ENCODE results near the gene FOXK1.

Gene FOXK1

GRCh38 chr7:4766666-4767519 is 84.8 kb downstream of the FOXK1 start:
- DNase-seq: no peak

- DNase-seq: no peak
These were observed 86.8 kb downstream of the FOXK1 start for GRCh38 chr7:4768597-4769569.

- DNase-seq: no peak
These were observed 87.7 kb downstream of the FOXK1 start for GRCh38 chr7:4769761-4770160.

- no peak for DNase-seq
These were observed 88.8 kb downstream of the FOXK1 start for GRCh38 chr7:4770886-4771285.

- DNase-seq: no peak
These were observed 89.6 kb downstream of the FOXK1 start for GRCh38 chr7:4771737-4772136.

- no peak for DNase-seq
These were observed 90.2 kb downstream of the FOXK1 start for GRCh38 chr7:4772306-4772705.

- no peak for DNase-seq
These were observed 91.9 kb downstream of the FOXK1 start for GRCh38 chr7:4774007-4774406.

- no peak for DNase-seq
These were observed 92.7 kb downstream of the FOXK1 start for GRCh38 chr7:4774658-4775249.

- DNase-seq: peak; percentile 93
These were observed 93.3 kb downstream of the FOXK1 start, which contains the start of gene AP5Z1 for GRCh38 chr7:4775250-4775847. Gene AP5Z1 (plus strand): TSS chr7:4775623. CDS start chr7:4775716, 93 bp downstream.

GRCh38 chr7:4775848-4776623 is 93.9 kb downstream of the FOXK1 start:
- DNase-seq: peak; percentile 26 to 41

GRCh38 chr7:4779118-4779517 is 97.0 kb downstream of the FOXK1 start:
- DNase-seq: no peak

GRCh38 chr7:4781366-4782069 is 99.4 kb downstream of the FOXK1 start:
- no peak for DNase-seq

- no peak for DNase-seq
These were observed 100.5 kb downstream of the FOXK1 start for GRCh38 chr7:4782333-4783291.

- DNase-seq: no peak
These were observed 101.2 kb downstream of the FOXK1 start for GRCh38 chr7:4783292-4783652.

GRCh38 chr7:4783762-4784351 is 101.8 kb downstream of the FOXK1 start:
- no peak for DNase-seq

- DNase-seq: no peak
These were observed 102.7 kb downstream of the FOXK1 start for GRCh38 chr7:4784799-4785198.

- no peak for DNase-seq
These were observed 103.3 kb downstream of the FOXK1 start for GRCh38 chr7:4785371-4785770.

GRCh38 chr7:4786015-4786414 is 103.9 kb downstream of the FOXK1 start:
- DNase-seq: no peak

- no peak for DNase-seq
These were observed 105.4 kb downstream of the FOXK1 start for GRCh38 chr7:4787541-4787940.
